Measurements from ENCODE around the gene CYTH1.

The CYTH1 gene

GRCh38 chr17:78641243-78641642 lies 140.8 kb downstream of the CYTH1 start:
- DNase-seq = no peak

DNA sequence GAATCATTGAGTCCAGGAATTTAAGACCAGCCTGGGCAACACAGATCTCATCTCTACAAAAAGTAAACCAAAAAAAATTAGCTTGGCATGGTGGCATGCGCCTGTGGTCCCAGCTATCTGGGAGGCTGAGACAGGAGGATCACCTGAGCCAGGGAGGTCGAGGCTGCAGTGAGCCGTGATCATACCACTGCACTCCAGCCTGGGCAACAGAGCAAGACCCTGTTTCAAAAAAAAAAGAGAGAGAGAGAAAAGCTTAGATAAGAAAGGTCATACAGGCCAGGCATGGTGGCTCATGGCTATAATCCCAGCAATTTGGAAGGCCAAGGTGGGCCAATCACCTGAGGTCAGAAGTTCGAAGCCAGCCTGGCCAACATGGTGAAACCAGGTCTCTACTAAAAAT lies 141.4 kb downstream of the CYTH1 start:
- no peak for DNase-seq

GRCh38 chr17:78637643-78638420 lies 144.2 kb downstream of the CYTH1 start:
- DNase-seq = no peak

GRCh38 chr17:78637146-78637545 lies 144.9 kb downstream of the CYTH1 start:
- DNase-seq = no peak

DNA sequence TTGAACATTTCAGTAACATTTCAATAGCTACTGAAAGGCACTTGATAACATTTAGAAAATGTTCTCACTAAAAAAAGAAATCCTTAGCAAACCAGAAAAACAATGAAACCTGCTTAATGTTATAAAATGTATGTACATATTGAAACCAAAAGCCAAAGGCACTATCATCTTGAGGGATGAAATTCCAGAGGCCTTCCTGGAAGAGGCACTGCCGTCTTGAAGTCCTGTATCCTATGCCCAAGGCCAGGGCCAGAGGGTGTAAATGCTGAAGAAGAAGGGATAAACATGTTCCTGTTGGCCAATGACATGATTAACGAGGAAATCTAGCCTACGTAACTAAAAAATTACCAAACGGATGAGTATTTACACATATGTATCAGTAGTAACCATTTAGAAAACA lies 147.9 kb downstream of the CYTH1 start:
- no peak for DNase-seq

GRCh38 chr17:78629436-78629995 lies 152.6 kb downstream of the CYTH1 start:
- no peak for DNase-seq

- DNase-seq = no peak
Measured at GRCh38 chr17:78628547-78629435, 153.3 kb downstream of the CYTH1 start.

DNA sequence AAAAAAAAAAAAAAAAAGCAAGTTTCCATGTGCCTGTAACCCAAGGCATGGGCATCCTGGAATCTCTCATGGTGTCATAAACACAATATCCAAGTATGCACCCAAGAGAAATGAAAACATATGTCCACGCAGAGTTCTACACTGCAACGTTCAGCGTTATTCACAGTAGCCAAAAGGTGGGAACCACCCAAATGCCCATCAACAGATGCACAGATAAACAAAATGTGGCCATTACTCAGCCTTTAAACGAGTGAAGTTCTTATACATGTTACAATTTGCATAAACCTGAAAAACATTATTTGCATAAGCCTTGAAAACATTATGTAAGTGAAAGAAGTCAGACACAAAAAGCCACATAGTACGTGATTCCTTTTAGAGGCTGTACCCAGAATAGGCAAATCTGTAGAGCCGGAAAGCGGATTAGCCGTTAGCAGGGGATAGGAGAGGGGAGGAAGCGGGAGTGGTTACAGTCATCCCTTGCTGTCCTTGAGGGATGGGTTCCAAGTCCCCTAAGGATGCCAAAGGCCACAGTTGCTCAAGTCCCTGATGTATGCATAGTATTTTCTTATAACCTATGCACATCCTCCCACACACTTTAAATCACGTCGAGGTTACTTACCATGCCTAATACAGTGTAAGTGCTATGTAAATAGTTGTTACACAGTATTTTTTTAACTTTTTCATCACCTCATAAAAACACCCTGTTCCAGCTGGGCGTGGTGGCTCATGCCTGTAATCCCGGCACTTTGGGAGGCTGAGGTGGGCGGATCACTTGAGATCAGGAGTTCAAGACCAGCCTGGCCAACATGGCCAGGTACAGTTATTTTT lies 157.5 kb downstream of the CYTH1 start:
- no peak for DNase-seq

All from activated CD4-positive, alpha-beta T cell treated with anti-CD3 and anti-CD28 coated beads, Interleukin-2, amount 50 U/mL, for 4 hours (primary cell).